ENCODE measurements around the gene TNFAIP8. TPM values are rescaled to one million over a fixed set of nuclear protein-coding genes. Genes with fewer than 3 reads are reported as not detected.

Gene TNFAIP8
- total RNA-seq, 2 donors from 2014 or later: 29.6 to 39.5 TPM

DNA sequence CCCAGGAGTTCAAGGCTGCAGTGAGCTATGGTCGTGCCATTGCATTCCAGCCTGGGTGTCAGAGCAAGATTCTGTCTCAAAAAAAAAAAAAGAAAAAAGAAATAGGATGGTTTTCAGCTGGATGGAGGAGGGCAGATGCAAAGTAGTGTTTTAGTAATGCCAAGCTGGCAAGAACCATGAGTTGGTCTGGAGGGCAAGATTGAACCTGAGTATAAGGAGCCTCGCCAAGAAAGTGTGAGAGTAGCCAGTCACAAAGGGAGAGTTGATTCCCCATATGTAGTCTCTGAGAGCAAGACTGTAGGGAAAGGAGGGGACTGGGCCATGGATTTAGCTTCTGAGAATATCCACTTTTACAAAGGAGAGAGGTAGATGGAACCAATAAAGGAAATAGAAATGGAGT lies 6.9 kb downstream of the TNFAIP8 start:
- WGBS, 2 experiments (ENCODE audit: insufficient coverage in 1 of 2, insufficient read length in 1 of 2): 88 to 94% methylated on average over 2 of the region's 2 CpGs
- Histone ChIP-seq H3K36me3 (ENCODE audit: control insufficient read depth, insufficient read depth, low read length) (peaks cover 7% of the 10 kb centered on the region), H3K4me1 (ENCODE audit: control insufficient read depth, insufficient read depth, low read length) (peaks cover 3% of the 10 kb centered on the region), H3K27ac (ENCODE audit: low read depth, low read length) (no peak overlapping the region), H3K27me3 (ENCODE audit: control insufficient read depth, insufficient read depth, low read length, poor library complexity, severe bottlenecking) (no peaks in the 10 kb centered on the region), H3K9ac (ENCODE audit: extremely low read depth, low read length, poor library complexity, severe bottlenecking) (no peak overlapping the region), H3K9me3 (ENCODE audit: control insufficient read depth, low read length) (no peaks in the 10 kb centered on the region), H3K4me3 (ENCODE audit: low read length) (no peak overlapping the region)
- no peaks in the 10 kb centered on the region for H3K27me3 Mint-ChIP-seq (ENCODE audit: insufficient read depth)
- H3K4me3 Mint-ChIP-seq: no peak overlapping the region
- no peak for DNase-seq
- H3K27ac Mint-ChIP-seq: no peak overlapping the region
- no peaks in the 10 kb centered on the region for H3K9me3 Mint-ChIP-seq
- peaks cover 6% of the 10 kb centered on the region for H3K36me3 Mint-ChIP-seq (ENCODE audit: low read depth)
- TF ChIP-seq, protein P1, sequence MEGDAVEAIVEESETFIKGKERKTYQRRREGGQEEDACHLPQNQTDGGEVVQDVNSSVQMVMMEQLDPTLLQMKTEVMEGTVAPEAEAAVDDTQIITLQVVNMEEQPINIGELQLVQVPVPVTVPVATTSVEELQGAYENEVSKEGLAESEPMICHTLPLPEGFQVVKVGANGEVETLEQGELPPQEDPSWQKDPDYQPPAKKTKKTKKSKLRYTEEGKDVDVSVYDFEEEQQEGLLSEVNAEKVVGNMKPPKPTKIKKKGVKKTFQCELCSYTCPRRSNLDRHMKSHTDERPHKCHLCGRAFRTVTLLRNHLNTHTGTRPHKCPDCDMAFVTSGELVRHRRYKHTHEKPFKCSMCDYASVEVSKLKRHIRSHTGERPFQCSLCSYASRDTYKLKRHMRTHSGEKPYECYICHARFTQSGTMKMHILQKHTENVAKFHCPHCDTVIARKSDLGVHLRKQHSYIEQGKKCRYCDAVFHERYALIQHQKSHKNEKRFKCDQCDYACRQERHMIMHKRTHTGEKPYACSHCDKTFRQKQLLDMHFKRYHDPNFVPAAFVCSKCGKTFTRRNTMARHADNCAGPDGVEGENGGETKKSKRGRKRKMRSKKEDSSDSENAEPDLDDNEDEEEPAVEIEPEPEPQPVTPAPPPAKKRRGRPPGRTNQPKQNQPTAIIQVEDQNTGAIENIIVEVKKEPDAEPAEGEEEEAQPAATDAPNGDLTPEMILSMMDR (conservative IDR thresholded peaks at IDR 0.05): no peak
- peaks cover 41% of the 10 kb centered on the region for H3K4me1 Mint-ChIP-seq

DNA sequence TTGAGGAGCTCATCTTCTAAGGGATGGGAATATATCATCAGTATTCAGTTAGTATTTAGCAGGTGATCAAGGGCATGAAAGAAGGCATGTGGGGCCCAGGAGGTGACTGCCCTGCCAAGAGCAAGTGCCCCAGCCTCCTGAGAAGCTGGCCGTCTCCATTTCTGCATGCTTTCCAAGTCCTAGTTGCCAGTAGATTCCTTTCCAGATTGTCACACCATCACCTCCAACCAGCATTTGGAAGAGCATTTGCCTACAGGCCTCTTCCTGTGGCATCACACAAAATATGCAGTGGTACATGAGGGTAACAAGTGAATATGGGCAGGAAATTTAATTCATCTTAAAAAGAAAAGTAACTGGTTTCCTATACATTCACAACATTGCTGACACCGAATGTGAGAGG lies 7.5 kb downstream of the TNFAIP8 start:
- Histone ChIP-seq H3K27me3 (ENCODE audit: control insufficient read depth, insufficient read depth, low read length, poor library complexity, severe bottlenecking) (no peaks in the 10 kb centered on the region), H3K4me1 (ENCODE audit: control insufficient read depth, insufficient read depth, low read length) (peaks cover 3% of the 10 kb centered on the region), H3K27ac (ENCODE audit: low read depth, low read length) (no peak overlapping the region), H3K9me3 (ENCODE audit: control insufficient read depth, low read length) (no peaks in the 10 kb centered on the region), H3K4me3 (ENCODE audit: low read length) (no peak overlapping the region), H3K36me3 (ENCODE audit: control insufficient read depth, insufficient read depth, low read length) (peaks cover 7% of the 10 kb centered on the region), H3K9ac (ENCODE audit: extremely low read depth, low read length, poor library complexity, severe bottlenecking) (no peak overlapping the region)
- H3K4me1 Mint-ChIP-seq: peaks cover 37% of the 10 kb centered on the region
- H3K9me3 Mint-ChIP-seq: no peaks in the 10 kb centered on the region
- H3K27ac Mint-ChIP-seq: no peak overlapping the region
- WGBS, 2 experiments (ENCODE audit: insufficient coverage in 1 of 2, insufficient read length in 1 of 2): 99 to 100% methylated on average over 1 to 2 of the region's 2 CpGs
- peaks cover 6% of the 10 kb centered on the region for H3K36me3 Mint-ChIP-seq (ENCODE audit: low read depth)
- DNase-seq: no peak
- H3K4me3 Mint-ChIP-seq: no peak overlapping the region
- TF ChIP-seq, protein P1 (conservative IDR thresholded peaks at IDR 0.05): no peak
- H3K27me3 Mint-ChIP-seq (ENCODE audit: insufficient read depth): no peaks in the 10 kb centered on the region

DNA sequence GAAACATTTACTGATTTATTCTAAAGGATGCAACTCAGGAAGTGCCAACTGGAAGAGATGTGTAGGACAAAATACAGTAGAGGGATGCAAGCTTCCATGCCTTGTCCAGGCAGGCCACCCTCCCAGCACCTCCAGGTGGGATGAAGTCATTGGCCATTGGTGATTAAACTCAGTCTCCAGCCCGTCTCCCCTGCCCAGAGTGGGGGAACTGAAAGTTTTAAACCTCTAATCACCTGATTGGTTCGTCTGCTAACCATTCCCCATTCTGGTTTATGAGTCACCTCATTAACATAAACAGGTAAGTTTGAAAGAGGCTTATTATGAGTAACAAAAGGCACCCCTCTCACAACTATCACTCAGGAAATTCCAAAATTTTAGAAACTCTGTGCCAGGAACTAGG lies 8.1 kb downstream of the TNFAIP8 start:
- Histone ChIP-seq H3K27me3 (ENCODE audit: control insufficient read depth, insufficient read depth, low read length, poor library complexity, severe bottlenecking) (no peaks in the 10 kb centered on the region), H3K4me3 (ENCODE audit: low read length) (no peak overlapping the region), H3K9me3 (ENCODE audit: control insufficient read depth, low read length) (no peaks in the 10 kb centered on the region), H3K36me3 (ENCODE audit: control insufficient read depth, insufficient read depth, low read length) (peaks cover 7% of the 10 kb centered on the region), H3K9ac (ENCODE audit: extremely low read depth, low read length, poor library complexity, severe bottlenecking) (no peak overlapping the region), H3K27ac (ENCODE audit: low read depth, low read length) (no peak overlapping the region), H3K4me1 (ENCODE audit: control insufficient read depth, insufficient read depth, low read length) (peaks cover 3% of the 10 kb centered on the region)
- 86% methylated on average over 2 of the region's 2 CpGs; no CpG with 5 or more reads in 1 of the 2 experiments for WGBS, 2 experiments (ENCODE audit: insufficient coverage in 1 of 2, insufficient read length in 1 of 2)
- H3K4me1 Mint-ChIP-seq: peaks cover 30% of the 10 kb centered on the region
- H3K27ac Mint-ChIP-seq: no peak overlapping the region
- peaks cover 6% of the 10 kb centered on the region for H3K36me3 Mint-ChIP-seq (ENCODE audit: low read depth)
- no peaks in the 10 kb centered on the region for H3K9me3 Mint-ChIP-seq
- no peaks in the 10 kb centered on the region for H3K27me3 Mint-ChIP-seq (ENCODE audit: insufficient read depth)
- TF ChIP-seq, protein P1 (conservative IDR thresholded peaks at IDR 0.05): no peak
- no peak overlapping the region for H3K4me3 Mint-ChIP-seq
- DNase-seq: no peak
